Measurements from ENCODE around the gene LRRFIP1. TPM values are rescaled to one million over a fixed set of nuclear protein-coding genes. Genes with fewer than 3 reads are reported as not detected.

LRRFIP1 gene
- polyA plus RNA-seq, 1 of the 3 experiments (the other 2 are of a cell fraction), result 47.3 TPM

DNA sequence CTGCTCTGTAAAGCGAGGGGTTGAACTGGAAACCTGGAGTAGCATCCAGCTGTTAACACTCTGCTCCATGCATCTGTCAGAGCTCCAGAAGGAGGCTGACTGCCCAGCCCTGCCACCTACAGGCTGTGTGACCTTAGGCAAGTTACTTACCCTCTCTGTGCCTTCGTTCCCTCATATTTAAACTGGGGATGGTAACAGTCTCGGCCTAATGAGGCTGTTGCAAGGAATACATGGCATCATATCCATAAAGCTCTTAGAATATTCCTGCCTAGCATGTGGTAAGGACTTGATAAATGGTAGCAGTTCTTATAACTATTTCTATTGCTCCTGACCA lies 80.6 kb downstream of the LRRFIP1 start:
- Histone ChIP-seq H3K4me2 (no peak overlapping the region), H3K9me3 (no peaks in the 10 kb centered on the region), H3F3A (replicated peaks; ENCODE audit: insufficient read depth) (peaks cover 10% of the 10 kb centered on the region), H3K4me1 (ENCODE audit: control insufficient read depth in 1 of 2, insufficient read depth in 2 of 2, low read depth in 1 of 2, low read length in 1 of 2) (peaks cover 22 to 25% of the 10 kb centered on the region in 2 experiments; a peak in 3 of 4 replicates), H3K4me3 (ENCODE audit: low read depth in 2 of 2, low read length in 1 of 2) (no peak overlapping the region), H3K9ac (no peak overlapping the region), H2AFZ (ENCODE audit: low read depth) (no peak overlapping the region), H3K9me2 (no peaks in the 10 kb centered on the region), H3K27ac (ENCODE audit: low read depth in 2 of 2, low read length in 1 of 2) (no peak overlapping the region), H3K36me3 (replicated peaks in 1 of 2; ENCODE audit: control insufficient read depth in 1 of 2, insufficient read depth in 2 of 2, low read length in 1 of 2) (peaks cover 21 to 29% of the 10 kb centered on the region in 2 experiments), H3K79me2 (ENCODE audit: insufficient read depth) (peaks cover 100% of the 10 kb centered on the region), H3K27me3 (ENCODE audit: insufficient read depth) (no peaks in the 10 kb centered on the region), H4K20me1 (ENCODE audit: insufficient read depth) (peaks cover 83% of the 10 kb centered on the region)
- POLR2A ChIA-PET, result no interaction called here
- no peak for DNase-seq
- TF ChIP-seq GATA2 (CRISPR knock-in tag; IDR thresholded peaks at IDR 0.05) (no peak), EP300 (IDR thresholded peaks at IDR 0.05; ENCODE audit: borderline replicate concordance in 1 of 2, low read depth in 1 of 2, low read length in 1 of 2) (no peak), IRF3 (IDR thresholded peaks at IDR 0.05; ENCODE audit: low read depth, low read length) (no peak), POLR2AphosphoS5 (IDR thresholded peaks at IDR 0.05; ENCODE audit: low read depth, low read length) (no peak), NRF1 (IDR thresholded peaks at IDR 0.05; ENCODE audit: low read depth, low read length) (no peak), FOXM1 (IDR thresholded peaks at IDR 0.05; ENCODE audit: low read depth) (no peak), SMC3 (IDR thresholded peaks at IDR 0.05; ENCODE audit: low read depth, low read length) (no peak), TEAD4 (IDR thresholded peaks at IDR 0.05; ENCODE audit: borderline replicate concordance, insufficient read depth) (no peak), RFX5 (IDR thresholded peaks at IDR 0.05; ENCODE audit: low read length) (no peak), RCOR1 (IDR thresholded peaks at IDR 0.05; ENCODE audit: low read length) (no peak), CHD2 (IDR thresholded peaks at IDR 0.05; ENCODE audit: low read length, partially characterized antibody) (no peak), RAD21 (IDR thresholded peaks at IDR 0.05; ENCODE audit: low read length) (no peak), NFIC (IDR thresholded peaks at IDR 0.05; ENCODE audit: borderline replicate concordance) (no peak)
- TF ChIP-seq, protein P1, sequence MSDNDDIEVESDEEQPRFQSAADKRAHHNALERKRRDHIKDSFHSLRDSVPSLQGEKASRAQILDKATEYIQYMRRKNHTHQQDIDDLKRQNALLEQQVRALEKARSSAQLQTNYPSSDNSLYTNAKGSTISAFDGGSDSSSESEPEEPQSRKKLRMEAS (IDR thresholded peaks at IDR 0.05; ENCODE audit: low read depth), result no peak
- TF ChIP-seq, protein P2, sequence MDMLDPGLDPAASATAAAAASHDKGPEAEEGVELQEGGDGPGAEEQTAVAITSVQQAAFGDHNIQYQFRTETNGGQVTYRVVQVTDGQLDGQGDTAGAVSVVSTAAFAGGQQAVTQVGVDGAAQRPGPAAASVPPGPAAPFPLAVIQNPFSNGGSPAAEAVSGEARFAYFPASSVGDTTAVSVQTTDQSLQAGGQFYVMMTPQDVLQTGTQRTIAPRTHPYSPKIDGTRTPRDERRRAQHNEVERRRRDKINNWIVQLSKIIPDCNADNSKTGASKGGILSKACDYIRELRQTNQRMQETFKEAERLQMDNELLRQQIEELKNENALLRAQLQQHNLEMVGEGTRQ (IDR thresholded peaks at IDR 0.05; ENCODE audit: borderline replicate concordance, low read depth, low read length), result no peak
- TF ChIP-seq, protein P3, sequence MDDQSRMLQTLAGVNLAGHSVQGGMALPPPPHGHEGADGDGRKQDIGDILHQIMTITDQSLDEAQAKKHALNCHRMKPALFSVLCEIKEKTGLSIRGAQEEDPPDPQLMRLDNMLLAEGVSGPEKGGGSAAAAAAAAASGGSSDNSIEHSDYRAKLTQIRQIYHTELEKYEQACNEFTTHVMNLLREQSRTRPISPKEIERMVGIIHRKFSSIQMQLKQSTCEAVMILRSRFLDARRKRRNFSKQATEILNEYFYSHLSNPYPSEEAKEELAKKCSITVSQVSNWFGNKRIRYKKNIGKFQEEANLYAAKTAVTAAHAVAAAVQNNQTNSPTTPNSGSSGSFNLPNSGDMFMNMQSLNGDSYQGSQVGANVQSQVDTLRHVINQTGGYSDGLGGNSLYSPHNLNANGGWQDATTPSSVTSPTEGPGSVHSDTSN (IDR thresholded peaks at IDR 0.05), result no peak
- TF ChIP-seq, protein P4, sequence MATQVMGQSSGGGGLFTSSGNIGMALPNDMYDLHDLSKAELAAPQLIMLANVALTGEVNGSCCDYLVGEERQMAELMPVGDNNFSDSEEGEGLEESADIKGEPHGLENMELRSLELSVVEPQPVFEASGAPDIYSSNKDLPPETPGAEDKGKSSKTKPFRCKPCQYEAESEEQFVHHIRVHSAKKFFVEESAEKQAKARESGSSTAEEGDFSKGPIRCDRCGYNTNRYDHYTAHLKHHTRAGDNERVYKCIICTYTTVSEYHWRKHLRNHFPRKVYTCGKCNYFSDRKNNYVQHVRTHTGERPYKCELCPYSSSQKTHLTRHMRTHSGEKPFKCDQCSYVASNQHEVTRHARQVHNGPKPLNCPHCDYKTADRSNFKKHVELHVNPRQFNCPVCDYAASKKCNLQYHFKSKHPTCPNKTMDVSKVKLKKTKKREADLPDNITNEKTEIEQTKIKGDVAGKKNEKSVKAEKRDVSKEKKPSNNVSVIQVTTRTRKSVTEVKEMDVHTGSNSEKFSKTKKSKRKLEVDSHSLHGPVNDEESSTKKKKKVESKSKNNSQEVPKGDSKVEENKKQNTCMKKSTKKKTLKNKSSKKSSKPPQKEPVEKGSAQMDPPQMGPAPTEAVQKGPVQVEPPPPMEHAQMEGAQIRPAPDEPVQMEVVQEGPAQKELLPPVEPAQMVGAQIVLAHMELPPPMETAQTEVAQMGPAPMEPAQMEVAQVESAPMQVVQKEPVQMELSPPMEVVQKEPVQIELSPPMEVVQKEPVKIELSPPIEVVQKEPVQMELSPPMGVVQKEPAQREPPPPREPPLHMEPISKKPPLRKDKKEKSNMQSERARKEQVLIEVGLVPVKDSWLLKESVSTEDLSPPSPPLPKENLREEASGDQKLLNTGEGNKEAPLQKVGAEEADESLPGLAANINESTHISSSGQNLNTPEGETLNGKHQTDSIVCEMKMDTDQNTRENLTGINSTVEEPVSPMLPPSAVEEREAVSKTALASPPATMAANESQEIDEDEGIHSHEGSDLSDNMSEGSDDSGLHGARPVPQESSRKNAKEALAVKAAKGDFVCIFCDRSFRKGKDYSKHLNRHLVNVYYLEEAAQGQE (IDR thresholded peaks at IDR 0.05; ENCODE audit: low read depth, low read length), result no peak
- 78% methylated on average over 2 of the region's 3 CpGs for WGBS (ENCODE audit: low lambda C conversion rate)
- CTCF ChIA-PET, result interaction anchor here (1.0 to 1.4 kb wide), 2 partner anchors 9 to 36 kb away, joined by 4 to 5 read pairs; no protein-coding TSS in a partner anchor

Measured in SK-N-SH (cell line).